Measurements from ENCODE around the gene FAM81B. TPM values are rescaled to one million over a fixed set of nuclear protein-coding genes. Genes with fewer than 3 reads are reported as not detected.
A peak's percentile ranks its signal among the peaks of the same experiment; 100 is the strongest.
"Not testable (repeated sequence)": the region's sequence is repeated elsewhere in the genome, so short reads cannot be mapped to it uniquely, and the experiment has no call there.

Gene FAM81B, protein sequence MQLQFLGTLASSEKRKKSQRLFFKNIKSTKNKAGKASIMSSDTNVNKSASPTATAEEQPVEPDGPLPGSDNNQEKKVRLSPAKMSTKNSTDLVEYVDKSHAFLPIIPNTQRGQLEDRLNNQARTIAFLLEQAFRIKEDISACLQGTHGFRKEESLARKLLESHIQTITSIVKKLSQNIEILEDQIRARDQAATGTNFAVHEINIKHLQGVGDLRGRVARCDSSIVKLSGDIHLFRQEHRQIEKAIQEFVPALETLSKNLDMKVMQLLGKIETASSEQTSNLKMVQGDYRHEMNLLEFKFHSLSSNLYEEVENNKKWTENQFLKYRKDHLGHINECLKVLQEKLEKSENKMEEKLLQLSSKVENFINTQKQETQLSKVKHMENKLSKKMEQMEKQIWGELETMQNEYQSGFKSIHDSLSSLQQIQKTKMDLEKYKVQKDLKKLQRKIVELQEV
- total RNA-seq, result not detected
- not detected for total RNA-seq (2013)
- 0 to 0.14 (median 0) reads per million in 29 experiments for total RNA-seq

DNA sequence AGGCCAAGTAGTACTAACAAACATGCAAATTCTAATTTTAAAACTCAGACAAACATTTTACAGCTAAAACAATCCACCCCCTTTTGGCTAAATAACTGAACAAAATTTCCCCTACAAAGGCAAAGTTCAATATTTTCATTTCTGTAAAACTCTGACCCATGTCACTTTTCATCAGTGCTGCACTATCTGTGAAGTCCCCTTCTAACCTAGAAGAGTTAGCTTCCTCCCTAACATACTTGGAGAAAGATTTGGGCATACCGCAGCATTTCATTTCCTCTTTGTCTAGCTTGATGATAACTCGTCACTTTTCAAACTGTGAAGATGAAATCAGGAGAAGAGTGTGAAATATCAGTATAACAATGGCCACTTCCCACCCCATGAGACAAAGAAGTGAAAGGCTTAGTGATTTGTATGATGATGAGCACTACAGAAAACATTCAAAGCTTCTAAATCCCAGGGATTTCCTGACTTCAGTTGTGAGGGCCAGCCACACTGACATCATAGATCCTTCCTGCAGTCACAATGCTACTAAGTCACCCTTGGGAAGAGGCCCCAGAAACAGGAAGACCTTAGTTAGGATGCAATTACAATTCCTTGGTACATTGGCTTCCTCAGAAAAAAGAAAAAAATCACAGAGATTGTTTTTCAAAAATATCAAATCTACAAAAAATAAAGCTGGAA is at the start of gene FAM81B:
TSS of gene FAM81B (plus strand) at position 555 of the 681 bp plus-strand sequence. CDS start at position 579, 24 bp downstream.
- Mint-ChIP-seq H3K27me3 (peaks cover 7 to 13% of the 10 kb centered on the region in 2 donors), H3K4me1 (no peaks in the 10 kb centered on the region), H3K9me3 (peaks cover 0 to 6% (median 0%) of the 10 kb centered on the region in 3 donors), H3K36me3 (no peaks in the 10 kb centered on the region), H3K4me3 (no peak within 1 kb of the TSS), H3K27ac (no peak within 1 kb of the TSS)
- POLR2A ChIA-PET, result interaction anchor here in 1 of 2 donors (0.5 kb wide), 1 partner anchor 362 kb away, joined by 3 read pairs; no protein-coding TSS in a partner anchor
- Histone ChIP-seq H3K4me3 (ENCODE audit: control insufficient read depth in 1 of 2, extremely low read depth in 1 of 2, low read length in 1 of 2) (no peak within 1 kb of the TSS), H3K27ac (ENCODE audit: low read length) (no peak within 1 kb of the TSS), H3K27me3 (replicated peaks in 1 of 2; ENCODE audit: control insufficient read depth in 2 of 2, extremely low read depth in 1 of 2, insufficient read depth in 2 of 2, low read length in 1 of 2) (peaks cover 0 to 2% of the 10 kb centered on the region in 2 experiments), H3K36me3 (ENCODE audit: control insufficient read depth in 2 of 2, extremely low read depth in 1 of 2, insufficient read depth in 1 of 2, low read length in 1 of 2) (no peaks in the 10 kb centered on the region), H3K4me1 (ENCODE audit: control insufficient read depth in 1 of 2, extremely low read depth in 1 of 2, insufficient read depth in 2 of 2, low read length in 2 of 2) (no peaks in the 10 kb centered on the region), H3K9me3 (no peaks in the 10 kb centered on the region)
- no CpG with 5 or more reads among the region's 2 CpGs for WGBS (ENCODE audit: insufficient coverage)
- CTCF ChIA-PET, result interaction anchor here in 1 of 2 donors (0.7 kb wide), 1 partner anchor 11 kb away, joined by 3 read pairs; no protein-coding TSS in a partner anchor
- ATAC-seq (replicated peaks in 1 of 4) (no peak), DNase-seq (no peak)

DNA sequence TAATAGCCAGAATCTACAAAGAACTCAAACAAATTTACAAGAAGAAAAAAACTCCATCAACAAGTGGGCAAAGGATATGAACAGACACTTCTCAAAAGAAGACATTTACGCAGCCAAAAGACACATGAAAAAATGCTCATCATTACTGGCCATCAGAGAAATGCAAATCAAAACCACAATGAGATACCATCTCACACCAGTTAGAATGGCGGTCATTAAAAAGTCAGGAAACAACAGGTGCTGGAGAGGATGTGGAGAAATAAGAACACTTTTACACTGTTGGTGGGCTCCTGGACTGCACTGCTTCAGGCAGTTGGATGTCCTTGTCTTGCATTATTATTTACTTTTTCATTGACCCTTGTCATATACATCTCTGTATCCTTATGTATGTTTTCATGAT is 49.7 kb upstream of the FAM81B start:
- H3K4me1 Mint-ChIP-seq; DNase-seq; H3K36me3 ChIP-seq (ENCODE audit: control insufficient read depth in 2 of 2, extremely low read depth in 1 of 2, insufficient read depth in 1 of 2, low read length in 1 of 2); CTCF ChIA-PET; H3K27me3 ChIP-seq (replicated peaks in 1 of 2; ENCODE audit: control insufficient read depth in 2 of 2, extremely low read depth in 1 of 2, insufficient read depth in 2 of 2, low read length in 1 of 2); POLR2A ChIA-PET; H3K4me3 ChIP-seq (ENCODE audit: control insufficient read depth in 1 of 2, extremely low read depth in 1 of 2, low read length in 1 of 2); H3K27me3 Mint-ChIP-seq; ATAC-seq (replicated peaks in 1 of 4); H3K36me3 Mint-ChIP-seq; H3K4me3 Mint-ChIP-seq; H3K27ac ChIP-seq (ENCODE audit: low read length); H3K4me1 ChIP-seq (ENCODE audit: control insufficient read depth in 1 of 2, extremely low read depth in 1 of 2, insufficient read depth in 2 of 2, low read length in 2 of 2); H3K9me3 ChIP-seq; H3K27ac Mint-ChIP-seq: not testable (repeated sequence)
- whole genome bisulfite sequencing (ENCODE audit: insufficient coverage), result no CpG with 5 or more reads among the region's 2 CpGs
- H3K9me3 Mint-ChIP-seq, result peaks cover 0 to 11% (median 5%) of the 10 kb centered on the region in 3 donors

DNA sequence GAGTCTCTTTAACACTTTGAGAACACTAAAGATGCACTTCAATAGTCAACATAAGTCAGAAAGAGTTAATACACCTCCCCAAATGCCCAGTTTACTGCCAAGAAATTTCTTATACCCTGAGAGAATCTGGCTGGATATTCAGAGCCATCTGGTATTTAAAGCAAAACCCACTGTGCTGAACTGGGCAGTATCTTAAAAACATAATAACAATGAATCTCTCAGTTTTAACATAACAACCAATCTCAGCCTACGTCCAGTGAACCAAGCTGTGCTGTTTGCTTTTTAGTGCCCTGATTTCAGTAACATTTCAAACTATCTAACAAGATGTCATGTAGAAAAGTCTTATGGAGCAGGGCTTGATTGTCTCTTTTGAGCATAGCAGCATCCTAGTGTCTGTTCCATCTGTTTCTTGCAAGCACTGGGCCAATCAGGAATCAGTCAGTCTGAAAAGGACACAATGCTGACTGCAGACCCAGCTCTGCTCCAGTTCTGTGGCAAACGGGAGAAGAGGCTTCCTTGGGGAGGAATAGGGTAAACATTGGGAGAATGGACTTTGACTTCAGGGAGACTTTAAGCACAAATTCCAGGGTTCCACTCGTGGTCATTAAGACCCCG is 43.6 kb upstream of the FAM81B start:
- Mint-ChIP-seq H3K9me3 (peaks cover 0 to 9% (median 0%) of the 10 kb centered on the region in 3 donors), H3K36me3 (no peaks in the 10 kb centered on the region), H3K27ac (no peak overlapping the region), H3K4me1 (no peaks in the 10 kb centered on the region), H3K27me3 (peaks cover 0 to 4% of the 10 kb centered on the region in 2 donors), H3K4me3 (no peak overlapping the region)
- H3K4me1 ChIP-seq (ENCODE audit: control insufficient read depth in 1 of 2, extremely low read depth in 1 of 2, insufficient read depth in 2 of 2, low read length in 2 of 2), result no peaks in the 10 kb centered on the region
- POLR2A ChIA-PET, result no interaction called here
- CTCF ChIA-PET, result no interaction called here
- no peaks in the 10 kb centered on the region for H3K27me3 ChIP-seq (replicated peaks in 1 of 2; ENCODE audit: control insufficient read depth in 2 of 2, extremely low read depth in 1 of 2, insufficient read depth in 2 of 2, low read length in 1 of 2)
- H3K9me3 ChIP-seq, result no peaks in the 10 kb centered on the region
- no peak overlapping the region for H3K27ac ChIP-seq (ENCODE audit: low read length)
- 70% methylated on average over 1 of the region's 4 CpGs for WGBS (ENCODE audit: insufficient coverage)
- no peaks in the 10 kb centered on the region for H3K36me3 ChIP-seq (ENCODE audit: control insufficient read depth in 2 of 2, extremely low read depth in 1 of 2, insufficient read depth in 1 of 2, low read length in 1 of 2)
- no peak for ATAC-seq (replicated peaks in 1 of 4)
- H3K4me3 ChIP-seq (ENCODE audit: control insufficient read depth in 1 of 2, extremely low read depth in 1 of 2, low read length in 1 of 2), result no peak overlapping the region
- no peak for DNase-seq

DNA sequence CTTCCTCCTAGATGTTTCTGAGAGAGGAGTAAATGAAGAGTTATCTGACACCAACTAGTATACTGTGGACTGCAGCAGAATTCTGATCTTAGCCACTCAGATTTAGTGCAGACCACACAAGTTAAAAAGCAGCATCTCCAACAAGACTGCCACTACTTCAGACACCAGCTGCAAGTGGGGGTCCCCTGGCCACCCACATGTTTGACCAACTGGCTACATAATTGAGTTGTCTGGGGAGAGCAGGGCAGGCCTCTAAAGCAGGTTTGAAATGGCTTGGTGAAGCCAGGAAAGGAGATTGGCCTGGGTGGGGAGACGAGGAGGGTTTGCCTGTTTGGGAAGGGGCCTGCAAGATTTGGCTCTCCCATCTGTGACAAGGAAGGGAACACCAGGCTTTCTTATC is 40.5 kb upstream of the FAM81B start:
- CTCF ChIA-PET, result no interaction called here
- POLR2A ChIA-PET, result no interaction called here
- Mint-ChIP-seq H3K27me3 (no peaks in the 10 kb centered on the region), H3K4me3 (no peak overlapping the region), H3K36me3 (no peaks in the 10 kb centered on the region), H3K9me3 (peaks cover 0 to 4% (median 0%) of the 10 kb centered on the region in 3 donors), H3K27ac (no peak overlapping the region), H3K4me1 (no peaks in the 10 kb centered on the region)
- 56% methylated on average over 1 of the region's 1 CpG for WGBS (ENCODE audit: insufficient coverage)
- Histone ChIP-seq H3K27ac (ENCODE audit: low read length) (no peak overlapping the region), H3K4me1 (ENCODE audit: control insufficient read depth in 1 of 2, extremely low read depth in 1 of 2, insufficient read depth in 2 of 2, low read length in 2 of 2) (no peaks in the 10 kb centered on the region), H3K9me3 (no peaks in the 10 kb centered on the region), H3K4me3 (ENCODE audit: control insufficient read depth in 1 of 2, extremely low read depth in 1 of 2, low read length in 1 of 2) (no peak overlapping the region), H3K27me3 (replicated peaks in 1 of 2; ENCODE audit: control insufficient read depth in 2 of 2, extremely low read depth in 1 of 2, insufficient read depth in 2 of 2, low read length in 1 of 2) (no peaks in the 10 kb centered on the region), H3K36me3 (ENCODE audit: control insufficient read depth in 2 of 2, extremely low read depth in 1 of 2, insufficient read depth in 1 of 2, low read length in 1 of 2) (no peaks in the 10 kb centered on the region)
- DNase-seq, result no peak
- ATAC-seq (replicated peaks in 1 of 4), result no peak

DNA sequence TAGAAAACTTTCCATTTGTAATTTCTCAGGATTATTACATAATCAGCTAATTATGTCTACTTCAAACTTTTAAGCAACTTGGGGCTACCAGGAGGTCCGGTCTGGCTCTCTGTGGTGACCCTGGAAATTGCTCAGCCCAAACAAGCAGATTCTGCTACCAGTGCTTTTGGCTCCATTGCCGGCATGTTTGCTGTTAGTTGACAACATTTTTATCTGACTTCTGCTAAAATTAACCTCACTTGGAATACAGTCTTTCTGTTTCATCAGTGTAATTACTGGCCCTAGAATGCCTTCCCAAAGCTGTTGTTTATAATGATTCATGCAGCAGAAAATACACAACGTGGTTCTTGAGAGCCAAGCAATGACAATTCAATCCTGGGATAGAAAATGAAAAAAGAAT is 38.5 kb upstream of the FAM81B start:
- CTCF ChIA-PET, result no interaction called here
- Mint-ChIP-seq H3K9me3 (peaks cover 0 to 4% (median 0%) of the 10 kb centered on the region in 3 donors), H3K36me3 (no peaks in the 10 kb centered on the region), H3K4me1 (no peaks in the 10 kb centered on the region), H3K27me3 (peaks cover 0 to 8% of the 10 kb centered on the region in 2 donors), H3K27ac (no peak overlapping the region), H3K4me3 (no peak overlapping the region)
- Histone ChIP-seq H3K4me3 (ENCODE audit: control insufficient read depth in 1 of 2, extremely low read depth in 1 of 2, low read length in 1 of 2) (no peak overlapping the region), H3K36me3 (ENCODE audit: control insufficient read depth in 2 of 2, extremely low read depth in 1 of 2, insufficient read depth in 1 of 2, low read length in 1 of 2) (no peaks in the 10 kb centered on the region), H3K27ac (ENCODE audit: low read length) (no peak overlapping the region), H3K27me3 (replicated peaks in 1 of 2; ENCODE audit: control insufficient read depth in 2 of 2, extremely low read depth in 1 of 2, insufficient read depth in 2 of 2, low read length in 1 of 2) (no peaks in the 10 kb centered on the region), H3K9me3 (no peaks in the 10 kb centered on the region), H3K4me1 (ENCODE audit: control insufficient read depth in 1 of 2, extremely low read depth in 1 of 2, insufficient read depth in 2 of 2, low read length in 2 of 2) (no peaks in the 10 kb centered on the region)
- POLR2A ChIA-PET, result interaction anchor here in 1 of 2 donors (0.7 kb wide), 1 partner anchor 987 kb away, joined by 5 read pairs; no protein-coding TSS in a partner anchor
- 89% methylated on average over 1 of the region's 3 CpGs for WGBS (ENCODE audit: insufficient coverage)
- DNase-seq (no peak), ATAC-seq (replicated peaks in 1 of 4) (no peak)

DNA sequence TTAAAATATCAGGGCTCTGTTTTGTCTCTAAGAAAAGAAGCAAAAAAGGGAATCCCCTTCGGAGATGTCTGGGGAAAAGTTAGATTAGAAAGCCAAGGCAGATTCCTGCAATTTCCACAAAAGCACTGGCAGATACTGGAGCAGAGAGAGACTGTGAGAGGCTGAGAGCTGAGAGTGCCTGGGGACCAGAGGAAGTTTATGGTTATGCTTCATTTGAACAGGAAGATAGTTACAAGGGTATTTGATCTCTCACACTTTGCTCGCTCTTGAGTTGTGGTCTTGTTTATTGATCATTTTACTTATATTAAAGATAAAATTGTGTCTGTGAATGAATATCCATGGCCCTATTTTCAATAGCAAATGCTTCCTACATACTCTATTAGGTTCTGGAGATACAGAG is 32.8 kb upstream of the FAM81B start:
- ATAC-seq (replicated peaks in 1 of 4), result no peak
- H3K27me3 ChIP-seq (replicated peaks in 1 of 2; ENCODE audit: control insufficient read depth in 2 of 2, extremely low read depth in 1 of 2, insufficient read depth in 2 of 2, low read length in 1 of 2), result no peaks in the 10 kb centered on the region
- H3K4me1 Mint-ChIP-seq, result peaks cover 2 to 9% (median 8%) of the 10 kb centered on the region in 3 donors
- H3K4me3 Mint-ChIP-seq, result peak overlapping the region in 1 of 3 donors; percentile 32
- no peaks in the 10 kb centered on the region for H3K36me3 ChIP-seq (ENCODE audit: control insufficient read depth in 2 of 2, extremely low read depth in 1 of 2, insufficient read depth in 1 of 2, low read length in 1 of 2)
- H3K27ac Mint-ChIP-seq, result no peak overlapping the region
- H3K4me1 ChIP-seq (ENCODE audit: control insufficient read depth in 1 of 2, extremely low read depth in 1 of 2, insufficient read depth in 2 of 2, low read length in 2 of 2), result peaks cover 0 to 9% of the 10 kb centered on the region in 2 experiments
- peaks cover 0 to 8% (median 5%) of the 10 kb centered on the region in 3 donors for H3K9me3 Mint-ChIP-seq
- no peak for DNase-seq
- H3K4me3 ChIP-seq (ENCODE audit: control insufficient read depth in 1 of 2, extremely low read depth in 1 of 2, low read length in 1 of 2), result no peak overlapping the region
- H3K27me3 Mint-ChIP-seq, result peaks cover 5 to 12% of the 10 kb centered on the region in 2 donors
- no CpG with 5 or more reads among the region's 2 CpGs for WGBS (ENCODE audit: insufficient coverage)
- H3K27ac ChIP-seq (ENCODE audit: low read length), result no peak overlapping the region
- no peaks in the 10 kb centered on the region for H3K36me3 Mint-ChIP-seq
- H3K9me3 ChIP-seq, result no peaks in the 10 kb centered on the region
- ChIA-PET POLR2A (no interaction called here), CTCF (no interaction called here)

Data from T-cell (primary cell).